ENCODE measurements around the gene AREL1.

AREL1 gene

DNA sequence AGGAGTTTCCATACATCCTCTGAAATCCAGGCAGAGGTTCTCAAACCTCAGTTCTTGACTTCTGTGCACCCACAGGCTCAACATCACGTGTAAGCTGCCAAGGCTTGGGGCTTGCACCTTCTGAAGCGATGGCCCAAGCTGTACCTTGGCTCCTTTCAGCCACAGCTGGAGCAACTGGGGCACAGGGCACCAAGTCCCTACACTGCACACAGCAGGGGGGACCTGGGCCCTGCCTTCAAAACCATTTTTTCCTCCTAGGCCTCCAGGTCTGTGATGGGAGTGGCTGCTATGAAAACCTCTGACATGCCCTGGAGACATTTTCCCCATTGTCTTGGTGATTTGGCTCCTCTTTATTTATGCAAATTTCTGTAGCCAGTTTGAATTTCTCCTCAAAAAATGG lies 10.6 kb downstream of the AREL1 start:
- no peak for DNase-seq (ENCODE audit: low read depth in 1 of 2, low spot score in 1 of 2)

DNA sequence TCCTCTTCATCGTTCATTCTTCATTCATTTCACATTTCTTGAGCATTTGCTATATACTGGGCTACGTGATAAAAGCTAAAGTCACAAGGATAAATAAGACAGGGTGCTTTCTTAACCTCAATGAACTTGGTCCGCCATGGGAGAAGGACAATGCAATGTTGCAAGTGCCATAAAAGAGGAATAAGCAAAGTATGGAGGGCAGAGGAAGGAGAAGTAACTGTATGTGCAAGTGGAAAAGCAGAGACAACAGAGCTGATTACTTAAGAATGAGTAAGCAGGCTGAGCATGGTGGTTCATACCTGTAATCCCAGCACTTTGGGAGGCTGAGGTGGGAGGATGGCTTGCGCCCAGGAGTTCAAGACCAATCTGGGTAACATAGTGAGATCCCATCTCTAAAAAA lies 14.4 kb downstream of the AREL1 start:
- no peak for DNase-seq (ENCODE audit: low read depth in 1 of 2, low spot score in 1 of 2)

DNA sequence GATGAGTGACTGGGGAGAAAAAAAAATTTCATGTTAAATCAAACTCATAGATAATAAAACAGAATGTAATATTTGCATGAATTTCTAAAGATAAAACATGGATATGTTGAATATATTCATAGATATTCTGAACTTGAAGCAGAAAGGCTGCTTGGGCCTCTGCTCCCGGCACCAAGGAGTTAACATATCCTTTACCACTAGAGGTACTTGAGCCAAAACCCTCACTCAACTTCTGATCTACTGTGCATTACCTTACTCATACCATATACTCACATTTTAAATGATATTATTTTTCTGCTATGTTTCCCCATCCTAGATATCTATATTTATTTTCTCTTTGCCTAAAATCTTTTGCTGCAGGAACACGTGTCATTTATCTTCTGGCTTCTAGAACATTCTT lies 14.9 kb downstream of the AREL1 start:
- no peak for DNase-seq (ENCODE audit: low read depth in 1 of 2, low spot score in 1 of 2)

DNA sequence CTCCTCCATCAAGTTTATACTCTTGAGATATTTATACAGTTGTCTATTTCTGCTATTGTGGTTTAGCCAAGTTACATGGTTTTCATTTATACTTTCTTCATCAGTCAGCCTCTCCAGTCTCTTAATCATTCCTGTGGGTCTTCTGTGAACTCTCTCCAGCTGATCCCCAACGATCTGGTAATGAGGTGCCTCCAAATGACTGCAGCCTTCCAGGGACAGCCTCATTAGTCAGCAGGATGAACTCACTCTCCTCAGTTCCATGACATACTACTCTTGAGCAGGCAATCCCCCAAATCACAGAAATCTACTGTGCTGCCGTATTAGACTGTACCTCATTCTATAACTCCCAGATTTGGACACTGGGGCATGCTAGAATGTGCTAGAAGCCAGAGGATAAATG lies 15.3 kb downstream of the AREL1 start:
- no peak for DNase-seq (ENCODE audit: low read depth in 1 of 2, low spot score in 1 of 2)

DNA sequence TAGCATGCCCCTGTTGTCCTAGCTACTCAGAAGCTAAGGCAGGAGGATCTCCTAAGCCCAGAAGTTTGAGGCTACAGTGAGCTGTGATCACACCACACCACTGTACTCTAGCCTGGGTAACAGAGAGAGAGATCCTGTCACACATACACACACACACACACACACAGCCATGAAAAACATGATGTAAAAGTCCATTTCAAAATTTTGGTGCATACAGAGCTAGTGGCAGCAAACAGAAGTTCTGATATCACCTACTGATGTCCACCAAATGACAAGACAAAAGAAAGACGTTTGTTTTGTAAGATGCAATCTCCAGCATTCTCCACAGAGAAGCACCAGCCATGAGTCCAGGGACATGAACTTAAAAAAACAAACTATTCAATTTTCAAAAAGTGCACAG lies 15.9 kb downstream of the AREL1 start:
- DNase-seq (ENCODE audit: low read depth in 1 of 2, low spot score in 1 of 2): no peak

DNA sequence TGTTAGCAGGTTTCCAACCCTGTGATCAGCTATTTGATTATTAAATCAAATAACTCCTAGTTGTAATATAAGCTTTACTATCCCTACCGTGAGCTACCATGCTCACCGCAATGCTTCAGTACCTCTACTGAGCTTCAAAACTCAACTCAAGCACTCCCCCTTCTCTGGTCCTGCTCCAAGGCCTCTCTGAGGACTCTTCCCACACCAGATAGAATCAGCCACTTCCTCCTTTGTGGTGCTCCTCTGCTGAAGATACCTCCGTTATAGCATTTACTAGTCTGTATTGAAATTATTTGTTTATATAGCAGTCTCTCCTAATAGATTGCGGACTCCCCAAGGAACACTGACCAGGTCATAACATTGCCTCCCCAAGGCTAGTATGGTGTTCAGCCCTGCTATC lies 17.5 kb downstream of the AREL1 start:
- DNase-seq (ENCODE audit: low read depth in 1 of 2, low spot score in 1 of 2): no peak

DNA sequence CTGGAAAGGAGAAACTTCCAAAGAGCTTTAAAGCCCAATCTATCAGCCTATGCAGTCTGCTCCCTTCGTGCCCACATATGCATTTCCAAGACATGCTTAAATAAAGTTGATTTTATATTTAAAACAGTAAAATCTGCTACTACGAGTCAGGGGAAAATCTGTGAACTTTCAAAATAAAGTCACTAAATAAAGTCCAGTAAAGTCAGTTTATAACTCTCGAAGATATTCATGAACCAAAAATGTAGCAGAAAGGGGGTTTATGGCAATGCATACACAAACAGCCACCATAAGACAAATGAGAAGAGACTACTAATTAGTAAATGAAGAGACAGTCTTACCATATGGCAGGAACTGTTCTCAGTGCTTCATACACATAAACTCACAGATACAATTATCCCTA lies 19.7 kb downstream of the AREL1 start:
- DNase-seq (ENCODE audit: low read depth in 1 of 2, low spot score in 1 of 2): no peak

DNA sequence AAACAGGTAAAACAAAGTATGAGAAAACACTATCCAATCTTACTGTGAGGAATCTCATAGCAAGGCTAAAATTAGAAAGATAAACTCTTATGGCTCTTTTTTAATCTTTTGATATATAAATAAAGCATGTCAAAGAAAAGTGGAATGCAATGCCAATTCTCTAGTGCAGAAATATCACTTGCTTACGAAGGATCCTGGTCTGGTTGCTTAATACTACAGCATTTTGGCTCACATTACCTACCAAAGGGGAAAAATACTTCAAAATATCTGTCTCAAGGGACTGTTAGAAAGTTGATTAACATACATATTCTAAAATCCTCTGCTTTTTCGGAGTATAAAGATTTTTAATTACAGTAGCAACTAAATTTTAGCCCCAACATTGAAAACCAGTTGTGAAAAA lies 21.4 kb downstream of the AREL1 start:
- no peak for DNase-seq (ENCODE audit: low read depth in 1 of 2, low spot score in 1 of 2)

DNA sequence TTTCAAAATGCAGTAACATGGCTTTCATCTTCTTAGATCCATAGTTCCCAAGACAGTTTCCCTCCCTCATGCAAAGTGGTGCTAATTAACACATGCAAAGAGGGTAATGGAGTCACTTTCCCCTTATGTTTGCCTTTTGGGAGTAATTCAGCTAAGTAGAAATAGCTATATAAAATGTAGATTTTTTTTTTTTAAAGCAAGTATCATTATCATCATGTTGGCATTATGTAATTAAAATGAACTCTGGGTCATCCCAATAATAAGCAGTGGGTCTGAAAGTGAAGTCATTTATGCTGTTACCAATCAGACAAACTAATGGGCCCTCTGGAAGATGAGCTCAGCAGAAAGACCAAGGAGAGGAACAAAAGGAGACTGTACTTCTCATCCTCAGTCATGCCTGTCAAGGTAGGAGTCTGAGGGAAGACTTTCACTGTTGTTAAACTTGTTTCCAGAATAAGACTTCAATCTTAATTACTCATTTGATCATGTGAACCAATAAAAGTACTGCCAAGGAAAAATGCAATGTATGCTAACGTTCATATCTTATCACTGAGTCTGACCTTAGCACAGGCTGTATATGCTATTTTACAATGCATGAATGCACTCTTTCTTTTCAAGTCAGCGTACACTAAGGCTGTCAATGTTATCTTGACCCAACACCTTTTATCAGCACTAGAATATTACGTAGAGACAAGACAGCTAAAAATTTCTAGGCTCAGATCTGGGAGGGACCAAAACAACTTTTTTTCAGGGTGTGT lies 26.8 kb downstream of the AREL1 start:
- no peak for DNase-seq (ENCODE audit: low read depth in 1 of 2, low spot score in 1 of 2)

DNA sequence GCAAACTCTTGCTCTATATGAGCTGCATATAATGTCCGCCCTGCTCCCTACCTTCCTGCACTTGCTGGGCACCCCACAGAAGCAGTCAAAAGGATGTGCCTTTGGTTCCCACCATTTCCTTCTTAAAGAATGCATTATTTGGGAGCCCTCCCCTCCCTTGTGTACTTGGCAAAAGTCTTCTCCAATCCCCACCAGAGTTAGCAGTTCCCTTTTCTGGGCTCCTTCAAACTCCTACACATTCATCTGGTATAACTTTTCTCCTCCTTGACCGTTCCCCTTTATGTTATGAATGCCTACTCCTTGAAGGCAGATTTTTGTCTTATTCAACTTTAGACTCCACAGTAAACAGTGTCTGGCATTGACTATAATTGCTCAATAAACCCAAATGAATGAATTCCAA lies 27.8 kb downstream of the AREL1 start:
- no peak for DNase-seq (ENCODE audit: low read depth in 1 of 2, low spot score in 1 of 2)

DNA sequence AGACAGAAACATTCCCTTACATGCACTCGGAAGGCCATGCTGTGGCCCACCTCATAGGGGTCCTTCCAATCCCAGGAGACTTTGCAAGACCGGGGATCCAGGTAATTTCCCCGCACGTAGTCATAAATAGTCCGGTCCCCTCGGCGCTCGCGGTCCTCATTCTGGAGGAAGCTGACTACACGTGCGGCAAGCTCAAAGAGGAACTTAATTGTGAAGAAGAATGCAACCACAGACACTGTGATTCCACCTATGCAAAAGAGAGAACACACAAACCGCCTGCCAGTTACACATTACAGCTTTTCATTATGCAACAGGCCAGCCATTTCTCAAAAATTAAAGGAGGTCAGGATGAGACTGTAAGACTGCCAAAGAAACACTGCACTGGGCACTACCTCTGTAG lies 28.4 kb downstream of the AREL1 start:
- DNase-seq (ENCODE audit: low read depth in 1 of 2, low spot score in 1 of 2): no peak

DNA sequence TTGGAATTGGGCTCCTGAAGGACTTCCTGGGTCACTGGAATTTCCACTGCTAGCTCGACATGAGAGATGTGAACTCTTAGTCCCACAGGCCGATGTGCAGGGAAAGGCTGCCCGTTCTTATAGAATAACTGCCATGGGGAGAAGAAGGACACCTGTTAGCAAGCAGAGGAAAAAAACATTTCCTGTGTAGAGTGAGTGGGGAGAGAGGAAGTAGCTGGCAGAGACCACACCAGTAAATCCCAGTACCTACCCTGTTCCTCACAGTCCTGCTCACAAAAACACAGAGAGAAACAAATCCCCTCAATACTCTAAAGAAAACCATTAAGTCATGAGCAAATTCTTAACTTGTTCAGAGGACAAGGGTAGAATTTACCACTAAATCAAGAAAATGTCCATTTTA lies 29.5 kb downstream of the AREL1 start:
- DNase-seq (ENCODE audit: low read depth in 1 of 2, low spot score in 1 of 2): no peak

DNA sequence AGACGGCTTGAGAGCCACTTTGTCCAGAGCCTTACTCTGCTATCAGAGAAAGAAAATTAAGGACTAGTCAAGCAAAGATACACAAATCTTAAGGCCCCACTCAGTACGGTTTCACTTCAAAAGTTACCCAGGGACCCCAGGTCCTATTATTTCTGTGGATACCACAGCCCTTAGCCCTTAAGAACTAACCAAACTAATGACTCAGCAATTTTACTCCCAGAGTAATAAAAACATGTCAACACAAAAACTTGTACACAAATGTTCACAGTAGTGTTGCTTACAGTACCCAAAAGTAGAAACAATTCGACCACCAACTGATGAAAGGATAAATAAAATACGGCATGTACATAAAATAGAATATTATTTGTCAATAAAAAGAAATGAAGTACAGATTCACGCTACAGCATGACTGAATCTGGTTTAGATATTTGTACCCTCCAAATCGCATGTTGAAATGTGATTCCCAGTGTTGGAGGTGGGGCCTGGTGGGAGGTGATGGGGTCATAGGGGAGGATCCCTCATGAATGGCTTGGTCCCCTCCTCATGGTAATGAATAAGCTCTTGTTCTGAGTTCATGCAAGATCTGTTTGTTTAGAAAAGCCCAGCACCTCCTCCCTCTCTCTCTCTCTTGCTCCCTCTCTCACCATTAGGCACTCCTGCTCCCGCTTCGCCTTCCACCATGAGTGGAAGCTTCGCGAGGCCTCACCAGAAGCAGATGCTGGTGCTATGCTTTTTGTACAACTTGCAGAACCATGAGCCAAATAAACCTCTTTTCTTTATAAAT lies 30.5 kb downstream of the AREL1 start:
- DNase-seq (ENCODE audit: low read depth in 1 of 2, low spot score in 1 of 2): no peak

DNA sequence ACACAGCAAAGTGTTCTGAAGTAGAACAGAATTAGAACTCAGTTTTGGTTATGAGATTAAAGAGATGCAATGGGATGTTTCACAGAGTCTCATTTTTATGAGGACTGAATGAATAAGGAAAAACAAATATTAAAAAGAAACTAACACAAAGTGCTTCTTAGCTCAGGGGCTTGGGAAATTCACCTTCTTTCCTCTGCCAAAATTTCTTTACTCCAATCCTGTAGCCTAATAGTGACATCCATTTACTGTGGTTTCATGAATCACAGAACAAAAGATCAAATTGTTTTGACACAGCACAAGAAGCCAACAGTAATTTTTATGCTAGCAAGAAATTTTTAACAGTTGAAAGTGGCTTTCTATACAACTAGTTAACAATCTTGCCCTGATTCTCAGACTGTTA lies 37.7 kb downstream of the AREL1 start:
- no peak for DNase-seq (ENCODE audit: low read depth in 1 of 2, low spot score in 1 of 2)

DNA sequence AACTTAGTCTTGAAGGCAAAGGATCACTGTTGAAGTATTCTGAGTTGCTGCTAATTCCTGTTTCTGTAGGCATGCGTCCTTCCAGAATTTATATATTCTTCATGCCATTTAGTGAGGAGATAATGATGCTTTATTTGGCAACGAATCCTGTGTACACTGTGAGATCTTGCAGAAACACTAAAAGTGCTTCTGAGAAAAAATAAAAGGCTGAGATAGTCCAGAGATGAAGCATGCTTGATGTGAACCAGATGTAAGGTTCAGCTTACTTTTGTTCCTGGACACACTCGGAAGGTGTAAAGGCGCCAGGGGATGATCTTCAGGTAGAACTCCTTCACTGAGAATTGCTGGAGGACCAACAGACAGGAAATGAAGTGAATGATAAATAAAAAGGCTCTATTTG lies 39.1 kb downstream of the AREL1 start:
- no peak for DNase-seq (ENCODE audit: low read depth in 1 of 2, low spot score in 1 of 2)

DNA sequence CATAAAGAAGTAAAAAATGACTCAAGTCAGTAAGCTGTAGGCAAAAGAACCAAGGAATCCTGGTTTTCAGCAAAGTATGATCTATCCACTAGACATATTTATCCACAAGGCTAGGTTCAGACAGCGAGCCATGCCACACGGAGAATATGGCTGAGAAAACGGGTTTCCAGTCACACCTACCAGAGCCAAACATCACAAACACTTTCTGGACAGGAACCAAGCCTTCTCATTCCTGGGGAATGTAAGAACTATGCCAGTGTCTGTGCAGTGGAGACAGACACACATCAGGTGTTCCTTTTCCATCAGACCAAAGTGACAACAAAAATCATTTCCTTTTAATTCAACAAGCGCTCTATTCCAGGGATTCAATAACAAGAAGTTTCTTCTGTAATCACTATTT lies 41.1 kb downstream of the AREL1 start:
- no peak for DNase-seq (ENCODE audit: low read depth in 1 of 2, low spot score in 1 of 2)

DNA sequence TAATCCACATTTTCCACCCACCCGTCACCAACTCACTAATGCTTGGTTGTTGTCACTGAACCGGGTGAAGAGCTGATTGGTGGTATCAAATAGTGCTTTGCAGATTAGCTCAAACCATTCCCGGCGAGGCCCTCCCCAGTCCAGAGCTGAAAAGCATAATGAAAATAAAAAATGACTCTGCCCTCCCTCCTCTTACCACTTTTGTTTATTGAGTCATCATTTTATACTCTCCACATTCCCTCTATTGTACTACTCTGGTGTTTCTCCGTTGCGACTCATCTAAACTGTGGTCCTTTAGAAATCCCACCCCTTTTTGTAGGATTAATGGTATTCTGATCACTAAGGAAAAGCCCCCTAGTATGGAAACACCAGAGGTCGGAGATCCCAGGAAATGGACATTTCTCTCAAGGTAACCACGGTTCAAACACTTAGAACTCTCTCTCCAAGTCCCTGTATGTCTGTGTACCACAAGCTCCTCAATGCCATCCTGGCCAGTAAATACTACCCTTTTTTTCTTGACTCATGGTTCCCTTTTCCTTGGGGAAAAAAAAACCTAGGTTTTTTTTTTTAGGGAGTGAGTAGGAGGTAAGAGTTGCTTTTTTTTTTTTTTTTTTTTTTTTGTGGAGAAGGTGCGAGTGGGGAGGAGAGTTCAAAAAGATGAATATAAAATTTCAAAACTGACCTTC lies 42.0 kb downstream of the AREL1 start:
- no peak for DNase-seq (ENCODE audit: low read depth in 1 of 2, low spot score in 1 of 2)

DNA sequence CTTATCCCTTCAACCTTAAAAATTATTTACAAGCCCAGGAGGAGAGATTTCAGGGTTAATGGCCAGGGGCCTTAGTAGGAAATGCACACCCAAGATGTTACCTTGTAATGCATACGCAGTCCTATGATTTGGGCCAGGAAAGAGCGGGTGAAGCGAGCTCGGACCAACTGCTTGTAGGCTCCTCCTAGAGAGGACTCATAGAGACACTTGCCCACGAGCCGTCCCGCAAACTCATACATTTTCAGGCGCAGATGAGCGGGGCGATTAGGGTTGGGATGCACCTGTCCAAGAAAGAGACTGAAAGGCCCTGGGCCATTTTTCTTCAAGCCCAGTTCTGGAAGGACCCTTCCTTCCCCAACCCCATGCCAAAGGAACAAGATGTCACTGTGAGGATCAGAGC lies 43.0 kb downstream of the AREL1 start:
- DNase-seq (ENCODE audit: low read depth in 1 of 2, low spot score in 1 of 2): no peak

DNA sequence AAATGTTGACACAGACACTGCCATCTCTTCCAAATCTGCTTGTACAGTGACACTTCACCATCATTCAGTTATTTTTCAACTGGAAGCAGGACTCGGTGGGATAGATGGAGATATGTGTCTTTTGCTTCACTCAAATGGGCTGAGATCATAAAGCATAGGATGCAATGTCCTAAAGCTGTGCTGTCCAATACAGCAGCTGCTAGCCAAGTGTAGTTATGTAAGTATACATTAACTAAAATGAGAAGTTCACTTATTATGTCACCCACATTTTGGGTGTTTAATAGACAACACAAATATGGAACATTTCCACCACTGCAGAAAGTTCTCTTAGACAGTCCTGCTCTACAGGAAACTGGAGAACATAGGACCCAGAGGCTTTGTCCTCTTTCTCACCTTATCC lies 43.6 kb downstream of the AREL1 start:
- DNase-seq (ENCODE audit: low read depth in 1 of 2, low spot score in 1 of 2): no peak

DNA sequence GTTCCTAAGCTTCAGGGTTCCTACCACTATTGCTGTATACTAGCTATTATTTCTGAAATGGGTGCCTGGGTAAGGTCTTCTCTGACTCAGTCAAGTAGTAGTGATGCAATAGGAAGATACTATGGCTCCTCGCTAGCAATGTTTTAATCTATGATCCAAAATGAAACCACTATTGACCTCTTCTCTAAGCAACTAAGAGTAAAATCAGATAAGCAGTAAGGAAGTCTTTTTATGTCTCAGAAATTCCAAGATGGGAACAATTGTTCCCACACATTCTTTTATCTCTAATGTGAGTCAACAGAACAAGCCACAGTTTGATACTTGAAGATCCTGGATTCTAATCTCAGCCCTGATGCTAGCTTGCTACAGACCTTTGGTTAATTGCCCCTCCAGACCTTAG lies 45.1 kb downstream of the AREL1 start:
- DNase-seq (ENCODE audit: low read depth in 1 of 2, low spot score in 1 of 2): no peak

DNA sequence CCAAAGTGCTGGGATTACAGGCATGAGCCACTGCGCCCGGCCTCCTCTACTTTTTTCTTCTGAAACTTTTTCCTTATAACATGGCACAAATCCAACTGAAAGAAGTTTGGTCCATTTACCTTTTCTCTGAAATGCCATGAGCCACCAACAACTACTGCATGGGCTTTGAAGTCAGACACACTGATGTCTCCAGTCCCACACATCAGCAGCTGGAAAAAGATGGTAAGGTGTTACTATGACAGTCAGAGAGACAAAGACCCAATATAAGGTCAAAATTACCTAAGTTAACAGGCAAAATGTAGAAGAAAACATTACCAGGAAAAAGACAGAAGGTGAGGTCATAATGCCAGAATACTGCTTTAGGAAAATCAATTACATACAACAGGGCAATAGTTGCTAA lies 48.2 kb downstream of the AREL1 start:
- DNase-seq (ENCODE audit: low read depth in 1 of 2, low spot score in 1 of 2): no peak

DNA sequence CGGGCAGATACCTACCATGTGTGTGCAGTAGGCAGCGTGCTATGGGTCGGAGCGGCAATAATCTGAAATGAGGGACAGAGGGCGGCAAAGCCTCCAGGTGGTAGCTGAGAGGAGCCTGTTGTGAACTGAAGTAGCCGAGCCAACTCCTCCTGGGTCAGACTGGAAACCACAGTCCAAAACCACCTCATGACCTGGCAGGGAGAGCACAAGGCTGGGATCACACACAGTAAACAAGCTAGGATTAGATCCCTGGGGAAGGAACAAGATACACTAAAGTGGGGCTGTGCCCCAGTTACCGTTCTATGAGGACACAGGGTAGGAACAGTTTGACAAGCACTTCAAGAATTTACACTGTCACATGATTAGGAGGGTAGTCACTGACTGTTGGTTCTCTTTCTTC lies 49.0 kb downstream of the AREL1 start:
- DNase-seq (ENCODE audit: low read depth in 1 of 2, low spot score in 1 of 2): no peak
